HG03175 (cell line): ENCODE results near the gene SEPTIN10.
"Not testable (repeated sequence)": the region's sequence is repeated elsewhere in the genome, so short reads cannot be mapped to it uniquely, and the experiment has no call there.

Experiments
- ATAC-seq: cut with Tn5 transposase; IDR thresholded peaks from one replicate; pipeline ENCODE4 v1.9.1; 2021; ENCODE audit warnings: mild to moderate bottlenecking, moderate library complexity; ENCODE audit not compliant: unreplicated experiment

SEPTIN10 gene

GRCh38 chr2:109613922-109614714, at the start of gene SEPTIN10, which contains the start of gene SOWAHC:
Gene SEPTIN10, minus strand, starts transcription at chr2:109613966. Its CDS starts 139 bp downstream, at chr2:109613827.
Gene SOWAHC, plus strand, starts transcription at chr2:109614364. Its CDS starts 126 bp downstream, at chr2:109614490.
- peak; percentile 79 for ATAC-seq

GRCh38 chr2:109662889-109663288, 49.1 kb upstream of the SEPTIN10 start:
- no peak for ATAC-seq

GRCh38 chr2:109660046-109660860, 46.5 kb upstream of the SEPTIN10 start:
- ATAC-seq = no peak

- no peak for ATAC-seq
Measured at GRCh38 chr2:109659396-109660045, 45.8 kb upstream of the SEPTIN10 start.

- ATAC-seq = no peak
Measured at GRCh38 chr2:109655287-109655686, 41.5 kb upstream of the SEPTIN10 start.

- ATAC-seq = no peak
Measured at GRCh38 chr2:109654326-109655050, 40.7 kb upstream of the SEPTIN10 start.

GRCh38 chr2:109649736-109650695, 36.2 kb upstream of the SEPTIN10 start:
- ATAC-seq = no peak

GRCh38 chr2:109648041-109648527, 34.3 kb upstream of the SEPTIN10 start:
- ATAC-seq = no peak

GRCh38 chr2:109647636-109648035, 33.9 kb upstream of the SEPTIN10 start:
- ATAC-seq = no peak

- ATAC-seq = no peak
Measured at GRCh38 chr2:109646961-109647360, 33.2 kb upstream of the SEPTIN10 start.

- no peak for ATAC-seq
Measured at GRCh38 chr2:109645412-109646184, 31.8 kb upstream of the SEPTIN10 start.

GRCh38 chr2:109644571-109645275, 31.0 kb upstream of the SEPTIN10 start:
- no peak for ATAC-seq

GRCh38 chr2:109640000-109640399, 26.2 kb upstream of the SEPTIN10 start:
- ATAC-seq = not testable (repeated sequence)

- ATAC-seq = peak; percentile 54
Measured at GRCh38 chr2:109638795-109639194, 25.0 kb upstream of the SEPTIN10 start.

GRCh38 chr2:109637749-109638570, 24.2 kb upstream of the SEPTIN10 start:
- ATAC-seq = peak; percentile 63

- no peak for ATAC-seq
Measured at GRCh38 chr2:109636317-109636716, 22.6 kb upstream of the SEPTIN10 start.
